ENCODE results near the gene GREB1.

- TF ChIP-seq EZH2 (IDR thresholded peaks at IDR 0.05; ENCODE audit: low read depth, unreplicated experiment) (no peak), CTCF (conservative IDR thresholded peaks at IDR 0.05; ENCODE audit: low read depth in 2 of 2) (no peak), ETS1 (IDR thresholded peaks at IDR 0.05) (no peak), EZH2phosphoT487 (IDR thresholded peaks at IDR 0.05; ENCODE audit: unreplicated experiment) (no peak), CREB1 (CRISPR knock-in tag; IDR thresholded peaks at IDR 0.05; ENCODE audit: low read depth) (no peak), POLR2AphosphoS5 (IDR thresholded peaks at IDR 0.05; ENCODE audit: low read depth) (no peak), NANOG (IDR thresholded peaks at IDR 0.05; ENCODE audit: borderline replicate concordance) (no peak)
- TF ChIP-seq, protein P1, sequence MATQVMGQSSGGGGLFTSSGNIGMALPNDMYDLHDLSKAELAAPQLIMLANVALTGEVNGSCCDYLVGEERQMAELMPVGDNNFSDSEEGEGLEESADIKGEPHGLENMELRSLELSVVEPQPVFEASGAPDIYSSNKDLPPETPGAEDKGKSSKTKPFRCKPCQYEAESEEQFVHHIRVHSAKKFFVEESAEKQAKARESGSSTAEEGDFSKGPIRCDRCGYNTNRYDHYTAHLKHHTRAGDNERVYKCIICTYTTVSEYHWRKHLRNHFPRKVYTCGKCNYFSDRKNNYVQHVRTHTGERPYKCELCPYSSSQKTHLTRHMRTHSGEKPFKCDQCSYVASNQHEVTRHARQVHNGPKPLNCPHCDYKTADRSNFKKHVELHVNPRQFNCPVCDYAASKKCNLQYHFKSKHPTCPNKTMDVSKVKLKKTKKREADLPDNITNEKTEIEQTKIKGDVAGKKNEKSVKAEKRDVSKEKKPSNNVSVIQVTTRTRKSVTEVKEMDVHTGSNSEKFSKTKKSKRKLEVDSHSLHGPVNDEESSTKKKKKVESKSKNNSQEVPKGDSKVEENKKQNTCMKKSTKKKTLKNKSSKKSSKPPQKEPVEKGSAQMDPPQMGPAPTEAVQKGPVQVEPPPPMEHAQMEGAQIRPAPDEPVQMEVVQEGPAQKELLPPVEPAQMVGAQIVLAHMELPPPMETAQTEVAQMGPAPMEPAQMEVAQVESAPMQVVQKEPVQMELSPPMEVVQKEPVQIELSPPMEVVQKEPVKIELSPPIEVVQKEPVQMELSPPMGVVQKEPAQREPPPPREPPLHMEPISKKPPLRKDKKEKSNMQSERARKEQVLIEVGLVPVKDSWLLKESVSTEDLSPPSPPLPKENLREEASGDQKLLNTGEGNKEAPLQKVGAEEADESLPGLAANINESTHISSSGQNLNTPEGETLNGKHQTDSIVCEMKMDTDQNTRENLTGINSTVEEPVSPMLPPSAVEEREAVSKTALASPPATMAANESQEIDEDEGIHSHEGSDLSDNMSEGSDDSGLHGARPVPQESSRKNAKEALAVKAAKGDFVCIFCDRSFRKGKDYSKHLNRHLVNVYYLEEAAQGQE (IDR thresholded peaks at IDR 0.05; ENCODE audit: unreplicated experiment), result no peak
Measured at GRCh38 chr2:11520092-11520693, 13.7 kb upstream of the GREB1 start.
